ENCODE results near the gene SNX10. TPM values are rescaled to one million over a fixed set of nuclear protein-coding genes. Genes with fewer than 3 reads are reported as not detected.
A peak's percentile ranks its signal among the peaks of the same experiment; 100 is the strongest.

Gene SNX10
- total and polyA plus RNA-seq, 2 donors (not counting 1 experiment from before 2014, with no cell fraction given): under 0.01 to 0.41 TPM

DNA sequence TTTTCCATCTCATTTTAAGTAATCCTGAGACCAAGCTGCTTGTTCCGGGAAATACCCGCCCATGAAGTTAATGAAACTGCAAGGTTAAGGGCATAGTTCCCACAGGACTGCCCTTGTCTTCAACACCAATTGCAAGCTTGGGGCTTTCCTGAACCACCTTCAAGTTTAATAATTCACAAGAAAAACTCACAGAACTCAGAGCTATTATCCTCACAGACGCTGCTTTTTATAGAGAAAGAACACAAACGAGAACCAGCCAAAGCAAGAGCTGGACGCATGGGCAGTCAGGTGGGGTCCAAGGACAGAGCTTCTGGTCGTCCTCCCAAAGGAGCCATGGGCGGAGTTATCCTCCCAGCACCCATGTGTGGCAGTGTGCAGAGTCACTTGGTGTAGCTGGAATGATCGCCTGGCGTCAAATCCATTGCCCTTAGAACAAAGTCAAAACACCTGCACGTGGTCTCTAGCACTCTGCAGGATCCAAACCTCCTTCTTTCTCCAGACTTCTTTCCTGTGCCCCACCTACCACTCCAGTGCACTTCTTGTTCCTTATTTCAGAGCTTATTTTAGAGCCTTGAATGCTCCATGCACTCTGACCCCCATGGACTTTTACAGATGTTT lies 56.7 kb downstream of the SNX10 start:
- DNase-seq (ENCODE audit: low read depth in 2 of 2): no peak
- Histone ChIP-seq H3K9me3 (ENCODE audit: control insufficient read depth, insufficient read depth, low read depth, low read length) (no peaks in the 10 kb centered on the region), H3K4me1 (ENCODE audit: control insufficient read depth, extremely low read depth, insufficient read depth, low read length) (no peaks in the 10 kb centered on the region), H3K27ac (ENCODE audit: insufficient read depth, low read length) (no peak overlapping the region), H3K4me3 (replicated peaks in 1 of 4; ENCODE audit: control extremely low read depth in 1 of 4, insufficient read depth in 1 of 4, low read depth in 3 of 4, low read length in 4 of 4) (no peak overlapping the region), H4K20me1 (ENCODE audit: control insufficient read depth, extremely low read depth, insufficient read depth, low read length) (no peaks in the 10 kb centered on the region), H3K9ac (ENCODE audit: insufficient read depth, low read length) (no peak overlapping the region), H3K4me2 (ENCODE audit: extremely low read depth, insufficient read depth, low read length) (no peak overlapping the region), H3K36me3 (ENCODE audit: control insufficient read depth, insufficient read depth, low read length) (no peaks in the 10 kb centered on the region), H3K79me2 (ENCODE audit: control insufficient read depth, insufficient read depth, low read length) (no peaks in the 10 kb centered on the region), H3K27me3 (ENCODE audit: control insufficient read depth, insufficient read depth, low read length) (no peaks in the 10 kb centered on the region), H2AFZ (ENCODE audit: low read length) (no peak overlapping the region)
- TF ChIP-seq, protein P1, sequence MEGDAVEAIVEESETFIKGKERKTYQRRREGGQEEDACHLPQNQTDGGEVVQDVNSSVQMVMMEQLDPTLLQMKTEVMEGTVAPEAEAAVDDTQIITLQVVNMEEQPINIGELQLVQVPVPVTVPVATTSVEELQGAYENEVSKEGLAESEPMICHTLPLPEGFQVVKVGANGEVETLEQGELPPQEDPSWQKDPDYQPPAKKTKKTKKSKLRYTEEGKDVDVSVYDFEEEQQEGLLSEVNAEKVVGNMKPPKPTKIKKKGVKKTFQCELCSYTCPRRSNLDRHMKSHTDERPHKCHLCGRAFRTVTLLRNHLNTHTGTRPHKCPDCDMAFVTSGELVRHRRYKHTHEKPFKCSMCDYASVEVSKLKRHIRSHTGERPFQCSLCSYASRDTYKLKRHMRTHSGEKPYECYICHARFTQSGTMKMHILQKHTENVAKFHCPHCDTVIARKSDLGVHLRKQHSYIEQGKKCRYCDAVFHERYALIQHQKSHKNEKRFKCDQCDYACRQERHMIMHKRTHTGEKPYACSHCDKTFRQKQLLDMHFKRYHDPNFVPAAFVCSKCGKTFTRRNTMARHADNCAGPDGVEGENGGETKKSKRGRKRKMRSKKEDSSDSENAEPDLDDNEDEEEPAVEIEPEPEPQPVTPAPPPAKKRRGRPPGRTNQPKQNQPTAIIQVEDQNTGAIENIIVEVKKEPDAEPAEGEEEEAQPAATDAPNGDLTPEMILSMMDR (conservative IDR thresholded peaks at IDR 0.05 in 1 of 2, IDR thresholded peaks at IDR 0.05 in 1 of 2; ENCODE audit: low read depth in 1 of 2, low read length in 2 of 2): no peak
- TF ChIP-seq EZH2 (IDR thresholded peaks at IDR 0.05; ENCODE audit: low read length, missing control alignments): no peak

- H3K4me1 ChIP-seq (ENCODE audit: control insufficient read depth, extremely low read depth, insufficient read depth, low read length): no peaks in the 10 kb centered on the region
- H3K36me3 ChIP-seq (ENCODE audit: control insufficient read depth, insufficient read depth, low read length): no peaks in the 10 kb centered on the region
- no peak overlapping the region for H3K4me3 ChIP-seq (replicated peaks in 1 of 4; ENCODE audit: control extremely low read depth in 1 of 4, insufficient read depth in 1 of 4, low read depth in 3 of 4, low read length in 4 of 4)
- TF ChIP-seq, protein P1 (conservative IDR thresholded peaks at IDR 0.05 in 1 of 2, IDR thresholded peaks at IDR 0.05 in 1 of 2; ENCODE audit: low read depth in 1 of 2, low read length in 2 of 2): no peak
- no peaks in the 10 kb centered on the region for H4K20me1 ChIP-seq (ENCODE audit: control insufficient read depth, extremely low read depth, insufficient read depth, low read length)
- H3K9ac ChIP-seq (ENCODE audit: insufficient read depth, low read length): no peak overlapping the region
- H2AFZ ChIP-seq (ENCODE audit: low read length): no peak overlapping the region
- no peak overlapping the region for H3K27ac ChIP-seq (ENCODE audit: insufficient read depth, low read length)
- DNase-seq (ENCODE audit: low read depth in 2 of 2): peak in 1 of 2 donors; percentile 15
- H3K4me2 ChIP-seq (ENCODE audit: extremely low read depth, insufficient read depth, low read length): no peak overlapping the region
- H3K79me2 ChIP-seq (ENCODE audit: control insufficient read depth, insufficient read depth, low read length): no peaks in the 10 kb centered on the region
- no peaks in the 10 kb centered on the region for H3K27me3 ChIP-seq (ENCODE audit: control insufficient read depth, insufficient read depth, low read length)
- no peaks in the 10 kb centered on the region for H3K9me3 ChIP-seq (ENCODE audit: control insufficient read depth, insufficient read depth, low read depth, low read length)
These were observed 57.6 kb downstream of the SNX10 start for GRCh38 chr7:26349005-26349915.

GRCh38 chr7:26351171-26351570 lies 59.5 kb downstream of the SNX10 start:
- H3K79me2 ChIP-seq (ENCODE audit: control insufficient read depth, insufficient read depth, low read length): no peaks in the 10 kb centered on the region
- DNase-seq (ENCODE audit: low read depth in 2 of 2): no peak

More at GRCh38 chr7:26351171-26351570, 59.5 kb downstream of the SNX10 start:
- H3K4me3 ChIP-seq (replicated peaks in 1 of 4; ENCODE audit: control extremely low read depth in 1 of 4, insufficient read depth in 1 of 4, low read depth in 3 of 4, low read length in 4 of 4): no peak overlapping the region
- no peaks in the 10 kb centered on the region for H3K4me1 ChIP-seq (ENCODE audit: control insufficient read depth, extremely low read depth, insufficient read depth, low read length)
- H3K9ac ChIP-seq (ENCODE audit: insufficient read depth, low read length): no peak overlapping the region
- no peaks in the 10 kb centered on the region for H3K27me3 ChIP-seq (ENCODE audit: control insufficient read depth, insufficient read depth, low read length)
- no peaks in the 10 kb centered on the region for H3K9me3 ChIP-seq (ENCODE audit: control insufficient read depth, insufficient read depth, low read depth, low read length)
- H3K27ac ChIP-seq (ENCODE audit: insufficient read depth, low read length): no peak overlapping the region
- no peak overlapping the region for H3K4me2 ChIP-seq (ENCODE audit: extremely low read depth, insufficient read depth, low read length)
- H3K36me3 ChIP-seq (ENCODE audit: control insufficient read depth, insufficient read depth, low read length): no peaks in the 10 kb centered on the region
- no peaks in the 10 kb centered on the region for H4K20me1 ChIP-seq (ENCODE audit: control insufficient read depth, extremely low read depth, insufficient read depth, low read length)
- no peak overlapping the region for H2AFZ ChIP-seq (ENCODE audit: low read length)
- TF ChIP-seq EZH2 (IDR thresholded peaks at IDR 0.05; ENCODE audit: low read length, missing control alignments): no peak
- TF ChIP-seq, protein P1 (conservative IDR thresholded peaks at IDR 0.05 in 1 of 2, IDR thresholded peaks at IDR 0.05 in 1 of 2; ENCODE audit: low read depth in 1 of 2, low read length in 2 of 2): no peak

Measured in fibroblast of lung (primary cell).